PC-9 (cell line): ENCODE measurements around the gene TBCD. TPM values are rescaled to one million over a fixed set of nuclear protein-coding genes. Genes with fewer than 3 reads are reported as not detected.

ENCODE experiments used
- BruUV-seq: library from RNA; stranded (reverse); fragments of 400-500 nt; replicated peaks from 2 replicates; lab custom pipeline; 2021; lab: Mats Ljungman, UMichigan
- CTCF ChIA-PET: fragments of 300-600 bp; sonication (Branson Sonifier 250); formaldehyde crosslinking; loops from one replicate; lab custom pipeline; 2022; ENCODE audit warnings: antibody characterized with exemption; lab: Charles Lee
- POLR2A ChIA-PET: fragments of 300-600 bp; sonication (Branson Sonifier 250); formaldehyde crosslinking; loops from one replicate; lab custom pipeline; 2022; ENCODE audit warnings: antibody characterized with exemption; ENCODE audit not compliant: unreplicated experiment; lab: Charles Lee
- DNase-seq, 2 experiments: peaks; one replicate each; pipeline versions ENCODE4 v3.0.0 to v3.0.0-alpha.2; 2015 to 2022; ENCODE audit warnings: mixed read lengths in 1 of 2
- H2AFZ ChIP-seq: fragments of 200-600 bp; sonication (generic); 2 replicates; pipeline ENCODE4 v1.8.1; 2017; ENCODE audit warnings: antibody characterized with exemption
- H3F3A ChIP-seq: fragments of 200-600 bp; sonication (generic); 2 replicates; pipeline ENCODE4 v1.8.1; 2017; ENCODE audit warnings: antibody characterized with exemption, mild to moderate bottlenecking, low read depth; ENCODE audit not compliant: insufficient read depth
- H3K27ac ChIP-seq: fragments of 200-600 bp; sonication (generic); 2 replicates; pipeline ENCODE4 v1.6.1; 2016; ENCODE audit warnings: mixed run types
- H3K27me3 ChIP-seq: fragments of 200-600 bp; sonication (generic); 2 replicates; pipeline ENCODE4 v1.6.1; 2016; ENCODE audit warnings: low read depth, mixed run types; ENCODE audit not compliant: insufficient read depth
- H3K36me3 ChIP-seq: fragments of 200-600 bp; sonication (generic); 2 replicates; pipeline ENCODE4 v1.6.1; 2016; ENCODE audit warnings: low read depth, mixed run types
- H3K4me1 ChIP-seq: fragments of 200-600 bp; sonication (generic); replicated peaks from 2 replicates; pipeline ENCODE4 v1.6.1; 2016; ENCODE audit warnings: mixed run types; ENCODE audit not compliant: insufficient read depth
- H3K4me2 ChIP-seq: fragments of 200-600 bp; sonication (generic); 2 replicates; pipeline ENCODE4 v1.6.1; 2017; ENCODE audit warnings: mixed run types
- H3K4me3 ChIP-seq: fragments of 200-600 bp; sonication (generic); 2 replicates; pipeline ENCODE4 v1.6.1; 2016; ENCODE audit warnings: mixed run types
- H3K79me2 ChIP-seq: fragments of 200-600 bp; sonication (generic); 2 replicates; pipeline ENCODE4 v1.6.1; 2017; ENCODE audit warnings: low read depth, mixed run types
- H3K9me2 ChIP-seq: fragments of 200-600 bp; sonication (generic); 2 replicates; pipeline ENCODE4 v1.8.1; 2017; ENCODE audit warnings: mild to moderate bottlenecking; ENCODE audit not compliant: insufficient read depth
- H3K9me3 ChIP-seq: fragments of 200-600 bp; sonication (generic); 2 replicates; pipeline ENCODE4 v1.8.1; 2016; ENCODE audit warnings: low read depth; ENCODE audit not compliant: insufficient read depth
- H4K20me1 ChIP-seq: fragments of 200-600 bp; sonication (generic); 2 replicates; pipeline ENCODE4 v1.8.1; 2017; ENCODE audit not compliant: insufficient read depth
- CTCF ChIP-seq: fragments of 200-600 bp; sonication (generic); conservative IDR thresholded peaks from 2 replicates; pipeline ENCODE4 v1.6.1; 2017; ENCODE audit warnings: mixed run types, antibody characterized with exemption, mild to moderate bottlenecking, moderate library complexity
- EZH2 ChIP-seq: fragments of 200-600 bp; sonication (generic); IDR thresholded peaks from 2 replicates; pipeline ENCODE4 v1.8.0; 2017; ENCODE audit warnings: antibody characterized with exemption, low read depth
- intact Hi-C: fragments of 100-400 bp; cut with micrococcal nuclease; formaldehyde crosslinking; loops from one replicate; pipeline ENCODE4 v1.10.0; 2022; ENCODE audit not compliant: unreplicated experiment
- total RNA-seq: library from RNA; stranded (reverse); gene quantifications from 2 replicates; pipeline ENCODE4 v1.2.3, GENCODE V29; 2021

The TBCD gene
- total RNA-seq, 1 experiment from 2014 or later = 115 TPM

- intact Hi-C loops = loop anchor here (10.0 kb wide), 1 partner anchor 74 kb away; the partner anchor contains the start of gene WDR45B
- no peaks in the 10 kb centered on the region; the same call in 1 of the 2 replicates for H4K20me1 ChIP-seq
Observed at GRCh38 chr17:82718986-82719685, 32.7 kb upstream of the TBCD start.

DNA sequence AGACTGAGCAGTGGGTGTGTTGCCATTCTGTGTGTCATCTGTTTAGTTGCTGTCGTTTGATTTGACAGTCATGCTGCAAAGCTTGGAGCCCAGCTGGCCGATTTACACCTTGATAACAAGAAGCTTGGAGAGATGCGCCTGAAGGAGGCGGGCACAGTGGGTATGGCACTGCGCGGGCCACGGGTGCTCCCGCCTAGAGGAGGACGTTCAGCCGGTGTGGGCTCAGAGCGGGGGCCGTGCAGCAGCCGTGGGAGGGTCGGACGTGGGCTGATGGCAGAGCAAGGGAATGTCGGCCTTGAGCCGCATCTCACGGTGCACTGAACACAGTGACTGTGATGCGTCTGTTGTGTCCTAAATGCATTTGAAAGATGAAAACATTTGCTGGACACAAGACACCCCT is 31.7 kb upstream of the TBCD start:
- ChIA-PET POLR2A (no interaction called here), CTCF (no interaction called here)
- intact Hi-C loops = no loop called here

More at GRCh38 chr17:82718986-82719685, 32.7 kb upstream of the TBCD start:
- peaks cover 6% of the 10 kb centered on the region for H3K79me2 ChIP-seq
- no peak overlapping the region for H2AFZ ChIP-seq
- no peak for DNase-seq
- BruUV-seq = no TSS peak
- ChIA-PET CTCF (no interaction called here), POLR2A (interaction anchor here (0.5 kb wide), 1 partner anchor 22 kb away, joined by 3 read pairs; no protein-coding TSS in a partner anchor)
- no peaks in the 10 kb centered on the region for H3K27me3 ChIP-seq
- H3K27ac ChIP-seq = no peak overlapping the region
- H3K4me3 ChIP-seq = no peak overlapping the region
- H3K4me2 ChIP-seq = no peak overlapping the region
- H3K9me2 ChIP-seq = no peaks in the 10 kb centered on the region
- H3K4me1 ChIP-seq = no peaks in the 10 kb centered on the region; the same call in 1 of the 2 replicates
- H3K36me3 ChIP-seq = no peaks in the 10 kb centered on the region
- no peaks in the 10 kb centered on the region for H3F3A ChIP-seq
- H3K9me3 ChIP-seq = no peaks in the 10 kb centered on the region
- no peak for TF ChIP-seq CTCF
- no peak for TF ChIP-seq EZH2

GRCh38 chr17:82722341-82723013 is 29.4 kb upstream of the TBCD start:
- no TSS peak for BruUV-seq
- H3K27me3 ChIP-seq = no peaks in the 10 kb centered on the region
- CTCF ChIA-PET = no interaction called here
- H3K9me2 ChIP-seq = no peaks in the 10 kb centered on the region
- no peaks in the 10 kb centered on the region; the same call in 1 of the 2 replicates for H3K4me1 ChIP-seq
- no peak overlapping the region for H3K4me3 ChIP-seq
- peaks cover 5% of the 10 kb centered on the region for H3K79me2 ChIP-seq
- no peak for DNase-seq
- TF ChIP-seq CTCF (no peak), EZH2 (no peak)
- no peaks in the 10 kb centered on the region for H3F3A ChIP-seq
- H3K4me2 ChIP-seq = no peak overlapping the region
- POLR2A ChIA-PET = interaction anchor here (0.6 kb wide), 1 partner anchor 685 kb away, joined by 5 read pairs; the partner anchor contains the start of gene DCXR
- H3K27ac ChIP-seq = no peak overlapping the region
- H3K36me3 ChIP-seq = no peaks in the 10 kb centered on the region
- no peaks in the 10 kb centered on the region for H3K9me3 ChIP-seq
- H2AFZ ChIP-seq = no peak overlapping the region
- intact Hi-C loops = no loop called here
- H4K20me1 ChIP-seq = no peaks in the 10 kb centered on the region; the same call in 1 of the 2 replicates

More for the DNA sequence above, 31.7 kb upstream of the TBCD start:
- Histone ChIP-seq H3K9me3 (no peaks in the 10 kb centered on the region), H4K20me1 (no peaks in the 10 kb centered on the region; the same call in 1 of the 2 replicates), H3K79me2 (peaks cover 6% of the 10 kb centered on the region), H3K36me3 (no peaks in the 10 kb centered on the region), H3K27ac (no peak overlapping the region), H3K4me3 (no peak overlapping the region), H3K4me1 (no peaks in the 10 kb centered on the region; the same call in 1 of the 2 replicates), H2AFZ (no peak overlapping the region), H3K27me3 (no peaks in the 10 kb centered on the region), H3K9me2 (no peaks in the 10 kb centered on the region), H3K4me2 (no peak overlapping the region), H3F3A (no peaks in the 10 kb centered on the region)
- BruUV-seq = no TSS peak
- no peak for TF ChIP-seq EZH2
- no peak for DNase-seq
